Skeletal muscle cell (primary cell): ENCODE data around the gene PLPPR3.

Source experiments
- DNase-seq: peaks from one replicate; pipeline ENCODE4 v3.0.0-alpha.2; 2010; ENCODE audit warnings: low read depth
- H3K4me3 ChIP-seq: 2 replicates; pipeline ENCODE4 v1.5.1; 2011; ENCODE audit warnings: low read depth, mild to moderate bottlenecking, control low read depth, low read length, moderate library complexity

Gene PLPPR3

GRCh38 chr19:821825-822503 lies at the start of gene PLPPR3:
PLPPR3 (minus strand) TSS chr19:821955; CDS start chr19:821559, 396 bp downstream.
- DNase-seq = no peak

GRCh38 chr19:870963-871401 lies 49.2 kb upstream of the PLPPR3 start:
- DNase-seq = no peak
- H3K4me3 ChIP-seq = no peak overlapping the region

More at GRCh38 chr19:821825-822503, at the start of gene PLPPR3:
- peak within 1 kb of the TSS; percentile 42 for H3K4me3 ChIP-seq

GRCh38 chr19:870314-870713 lies 48.6 kb upstream of the PLPPR3 start:
- H3K4me3 ChIP-seq = no peak overlapping the region
- no peak for DNase-seq

GRCh38 chr19:869245-870177 lies 47.8 kb upstream of the PLPPR3 start:
- no peak overlapping the region for H3K4me3 ChIP-seq
- peak; percentile 80 for DNase-seq

- no peak for DNase-seq
- no peak overlapping the region for H3K4me3 ChIP-seq
Measured at GRCh38 chr19:868458-869244, 46.9 kb upstream of the PLPPR3 start.

- DNase-seq = no peak
- no peak overlapping the region for H3K4me3 ChIP-seq
Measured at GRCh38 chr19:867855-868457, 46.2 kb upstream of the PLPPR3 start.

- no peak overlapping the region for H3K4me3 ChIP-seq
- DNase-seq = no peak
Measured at GRCh38 chr19:867301-867793, 45.6 kb upstream of the PLPPR3 start.

GRCh38 chr19:866769-867300 lies 45.1 kb upstream of the PLPPR3 start:
- no peak for DNase-seq
- no peak overlapping the region for H3K4me3 ChIP-seq

- DNase-seq = no peak
- H3K4me3 ChIP-seq = no peak overlapping the region
Measured at GRCh38 chr19:863315-863620, 41.5 kb upstream of the PLPPR3 start.

- no peak for DNase-seq
Measured at GRCh38 chr19:862581-863314, 41.0 kb upstream of the PLPPR3 start.

GRCh38 chr19:861756-862580 lies 40.2 kb upstream of the PLPPR3 start:
- DNase-seq = no peak
- H3K4me3 ChIP-seq = no peak overlapping the region

More at GRCh38 chr19:862581-863314, 41.0 kb upstream of the PLPPR3 start:
- H3K4me3 ChIP-seq = no peak overlapping the region

- no peak for DNase-seq
- H3K4me3 ChIP-seq = no peak overlapping the region
Measured at GRCh38 chr19:861141-861755, 39.5 kb upstream of the PLPPR3 start.

GRCh38 chr19:858868-859843 lies 37.4 kb upstream of the PLPPR3 start, which contains the start of gene CFD:
CFD (plus strand) TSS chr19:859664; CDS start chr19:859690, 26 bp downstream.
- H3K4me3 ChIP-seq = peak within 1 kb of the TSS; percentile 38
- DNase-seq = no peak

GRCh38 chr19:858284-858683 lies 36.5 kb upstream of the PLPPR3 start:
- H3K4me3 ChIP-seq = no peak overlapping the region
- no peak for DNase-seq

GRCh38 chr19:855566-856120 lies 33.9 kb upstream of the PLPPR3 start:
- no peak for DNase-seq
- H3K4me3 ChIP-seq = no peak overlapping the region

- H3K4me3 ChIP-seq = no peak overlapping the region
- DNase-seq = no peak
Measured at GRCh38 chr19:855142-855541, 33.4 kb upstream of the PLPPR3 start.
